HL-60 (cell line): ENCODE results near the gene ZIC4.

Experiments used
- DNase-seq, 2 experiments: peaks; one replicate each; pipeline ENCODE4 v3.0.0-alpha.2; 2010 to 2020; ENCODE audit warnings: low read depth in 1 of 2, low spot score in 1 of 2
- H3K27ac ChIP-seq: fragments of 250-450 bp; sonication (Bioruptor Pico); replicated peaks from 2 replicates; pipeline ENCODE4 v1.5.1; 2020; ENCODE audit warnings: mild to moderate bottlenecking, moderate library complexity
- H3K27me3 ChIP-seq: fragments of 250-450 bp; sonication (Bioruptor Pico); 2 replicates; pipeline ENCODE4 v1.5.1; 2021; ENCODE audit warnings: mild to moderate bottlenecking, moderate library complexity; ENCODE audit not compliant: insufficient read depth, poor library complexity, severe bottlenecking
- H3K4me3 ChIP-seq: replicated peaks from 2 replicates; pipeline ENCODE4 v1.5.1; 2011; ENCODE audit warnings: mild to moderate bottlenecking, control low read depth, low read length; ENCODE audit not compliant: insufficient read depth
- GABPA ChIP-seq: IDR thresholded peaks from 2 replicates; pipeline ENCODE4 v1.6.1; 2012; ENCODE audit warnings: low read depth
- POLR2AphosphoS5 ChIP-seq: IDR thresholded peaks from 2 replicates; pipeline ENCODE4 v1.6.1; 2012; ENCODE audit warnings: low read depth
- REST ChIP-seq: IDR thresholded peaks from 2 replicates; pipeline ENCODE4 v1.6.1; 2012; ENCODE audit warnings: low read depth; ENCODE audit not compliant: insufficient replicate concordance
- SPI1 ChIP-seq: IDR thresholded peaks from 2 replicates; pipeline ENCODE4 v1.6.1; 2012; ENCODE audit warnings: low read depth, mild to moderate bottlenecking, borderline replicate concordance
- TF ChIP-seq, protein P1 (sequence below): IDR thresholded peaks from one replicate; pipeline ENCODE4 v1.5.1; 2011; ENCODE audit warnings: low read length, control low read depth, inconsistent platforms; ENCODE audit not compliant: insufficient read depth

The ZIC4 gene

GRCh38 chr3:147371771-147372340, 34.5 kb downstream of the ZIC4 start:
- Histone ChIP-seq H3K4me3 (no peak overlapping the region), H3K27me3 (peaks cover 48% of the 10 kb centered on the region), H3K27ac (no peak overlapping the region)
- TF ChIP-seq, protein P1, sequence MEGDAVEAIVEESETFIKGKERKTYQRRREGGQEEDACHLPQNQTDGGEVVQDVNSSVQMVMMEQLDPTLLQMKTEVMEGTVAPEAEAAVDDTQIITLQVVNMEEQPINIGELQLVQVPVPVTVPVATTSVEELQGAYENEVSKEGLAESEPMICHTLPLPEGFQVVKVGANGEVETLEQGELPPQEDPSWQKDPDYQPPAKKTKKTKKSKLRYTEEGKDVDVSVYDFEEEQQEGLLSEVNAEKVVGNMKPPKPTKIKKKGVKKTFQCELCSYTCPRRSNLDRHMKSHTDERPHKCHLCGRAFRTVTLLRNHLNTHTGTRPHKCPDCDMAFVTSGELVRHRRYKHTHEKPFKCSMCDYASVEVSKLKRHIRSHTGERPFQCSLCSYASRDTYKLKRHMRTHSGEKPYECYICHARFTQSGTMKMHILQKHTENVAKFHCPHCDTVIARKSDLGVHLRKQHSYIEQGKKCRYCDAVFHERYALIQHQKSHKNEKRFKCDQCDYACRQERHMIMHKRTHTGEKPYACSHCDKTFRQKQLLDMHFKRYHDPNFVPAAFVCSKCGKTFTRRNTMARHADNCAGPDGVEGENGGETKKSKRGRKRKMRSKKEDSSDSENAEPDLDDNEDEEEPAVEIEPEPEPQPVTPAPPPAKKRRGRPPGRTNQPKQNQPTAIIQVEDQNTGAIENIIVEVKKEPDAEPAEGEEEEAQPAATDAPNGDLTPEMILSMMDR, result no peak
- no peak for TF ChIP-seq REST
- no peak for TF ChIP-seq GABPA
- TF ChIP-seq POLR2AphosphoS5, result no peak
- TF ChIP-seq SPI1, result no peak
- DNase-seq, result no peak

- no peak for DNase-seq
- TF ChIP-seq, protein P1, result no peak
- TF ChIP-seq REST (no peak), POLR2AphosphoS5 (no peak), GABPA (no peak), SPI1 (no peak)
Observed at GRCh38 chr3:147371140-147371539, 35.2 kb downstream of the ZIC4 start.

GRCh38 chr3:147370349-147370748, 36.0 kb downstream of the ZIC4 start:
- Histone ChIP-seq H3K27ac (no peak overlapping the region), H3K27me3 (peaks cover 46% of the 10 kb centered on the region), H3K4me3 (no peak overlapping the region)
- DNase-seq, result no peak
- TF ChIP-seq REST (no peak), SPI1 (no peak), GABPA (no peak), POLR2AphosphoS5 (no peak)
- TF ChIP-seq, protein P1, result no peak

More at GRCh38 chr3:147371140-147371539, 35.2 kb downstream of the ZIC4 start:
- Histone ChIP-seq H3K4me3 (no peak overlapping the region), H3K27me3 (peaks cover 46% of the 10 kb centered on the region), H3K27ac (no peak overlapping the region)
